ENCODE data around the gene BCORL1. TPM values are rescaled to one million over a fixed set of nuclear protein-coding genes. Genes with fewer than 3 reads are reported as not detected.

BCORL1 gene
- total and polyA plus RNA-seq, 2 of the 8 experiments (the other 6 are each of a cell fraction or from before 2014, with no cell fraction given), result 1.4 to 6.2 TPM

DNA sequence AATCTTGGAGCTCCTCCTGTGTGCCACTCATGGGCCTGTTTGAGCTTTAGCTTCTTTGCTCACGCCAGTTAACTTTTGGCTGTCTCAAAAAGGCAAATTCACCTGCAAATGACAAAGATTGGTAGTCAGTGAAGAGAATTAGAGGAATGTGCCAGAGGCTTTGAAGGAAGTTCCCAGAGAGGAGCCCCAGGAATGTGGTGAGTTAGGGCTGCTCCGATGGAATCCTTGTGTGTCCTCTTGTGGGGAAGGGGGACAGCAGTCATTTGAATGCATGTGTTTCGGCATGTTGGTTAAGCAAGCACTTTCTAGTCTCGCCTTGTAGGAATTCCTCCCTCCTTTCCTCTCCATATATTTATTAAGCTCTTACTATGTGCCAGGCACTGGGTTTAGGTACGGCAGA, 65.0 kb downstream of the BCORL1 start (continued):
- no peak for TF ChIP-seq BRCA1 (IDR thresholded peaks at IDR 0.05; ENCODE audit: low read depth, low read length)
- no peak for TF ChIP-seq ASH2L (IDR thresholded peaks at IDR 0.05; ENCODE audit: low read length)
- no peak for TF ChIP-seq RFX5 (IDR thresholded peaks at IDR 0.05; ENCODE audit: borderline replicate concordance, low read depth, low read length)
- no peak for TF ChIP-seq TCF12 (IDR thresholded peaks at IDR 0.05; ENCODE audit: low read depth, low read length)
- TF ChIP-seq GABPA (IDR thresholded peaks at IDR 0.05; ENCODE audit: borderline replicate concordance, insufficient read depth, low read length), result no peak
